Renal pelvis (tissue), 4 donors: ENCODE measurements around the gene NIPAL4. TPM values are rescaled to one million over a fixed set of nuclear protein-coding genes. Genes with fewer than 3 reads are reported as not detected.
A peak's percentile ranks its signal among the peaks of the same experiment; 100 is the strongest.

Source experiments
- DNase-seq: peaks from one replicate; pipeline ENCODE4 v3.0.0-alpha.2; 2013
- polyA plus RNA-seq, 3 donors: library from polyadenylated mRNA; unstranded; fragments of 120-200 nt; gene quantifications; one replicate each; pipeline ENCODE4 v1.2.1, GENCODE V29; 2013; ENCODE audit not compliant: insufficient read length in 3 of 3

NIPAL4 gene
- polyA plus RNA-seq, 3 donors, result 0.45 to 0.75 (median 0.67) TPM

DNA sequence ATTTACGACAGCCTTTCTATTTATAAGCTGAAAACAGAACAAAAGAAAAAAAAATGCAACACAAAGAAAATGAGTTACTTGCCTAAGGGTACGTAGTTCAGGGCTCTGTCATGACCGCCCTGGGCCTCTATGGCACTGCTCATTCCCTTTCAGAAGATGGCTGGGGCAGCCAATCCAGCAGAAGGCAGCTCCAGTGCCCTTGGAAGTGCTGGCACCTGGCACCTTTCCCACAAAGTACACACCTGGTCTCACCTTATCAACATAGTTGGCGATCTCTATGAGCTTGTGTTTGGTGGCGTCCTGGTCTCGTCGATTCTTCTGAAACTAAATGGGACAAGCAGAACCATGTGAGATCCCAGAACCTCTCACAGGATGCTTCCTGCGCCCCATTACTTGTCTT, 53.2 kb downstream of the NIPAL4 start:
- DNase-seq, result no peak

GRCh38 chr5:157514974-157515373, 55.0 kb downstream of the NIPAL4 start:
- DNase-seq, result no peak

GRCh38 chr5:157516006-157516405, 56.0 kb downstream of the NIPAL4 start:
- peak; percentile 67 for DNase-seq

GRCh38 chr5:157516626-157517325, 56.8 kb downstream of the NIPAL4 start:
- peak; percentile 52 for DNase-seq

DNA sequence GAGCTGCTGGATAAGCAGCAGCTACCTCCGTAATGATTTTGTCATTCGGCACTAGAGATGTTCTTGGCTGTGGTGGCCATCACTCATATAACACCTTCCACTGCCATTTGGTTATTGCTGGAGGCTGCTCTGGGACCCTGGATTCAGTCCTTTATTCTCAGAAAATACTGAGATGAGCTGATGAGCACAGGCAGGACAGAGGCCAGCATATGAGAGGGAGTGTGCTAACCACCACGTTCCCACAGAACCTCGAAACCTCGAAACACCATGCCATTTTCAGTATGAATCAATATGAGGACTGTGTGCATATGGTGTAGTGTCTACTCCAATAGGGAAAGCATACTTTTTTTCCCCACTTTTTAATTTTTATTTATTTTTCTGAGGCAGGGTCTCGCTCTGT, 59.0 kb downstream of the NIPAL4 start:
- DNase-seq, result no peak

DNA sequence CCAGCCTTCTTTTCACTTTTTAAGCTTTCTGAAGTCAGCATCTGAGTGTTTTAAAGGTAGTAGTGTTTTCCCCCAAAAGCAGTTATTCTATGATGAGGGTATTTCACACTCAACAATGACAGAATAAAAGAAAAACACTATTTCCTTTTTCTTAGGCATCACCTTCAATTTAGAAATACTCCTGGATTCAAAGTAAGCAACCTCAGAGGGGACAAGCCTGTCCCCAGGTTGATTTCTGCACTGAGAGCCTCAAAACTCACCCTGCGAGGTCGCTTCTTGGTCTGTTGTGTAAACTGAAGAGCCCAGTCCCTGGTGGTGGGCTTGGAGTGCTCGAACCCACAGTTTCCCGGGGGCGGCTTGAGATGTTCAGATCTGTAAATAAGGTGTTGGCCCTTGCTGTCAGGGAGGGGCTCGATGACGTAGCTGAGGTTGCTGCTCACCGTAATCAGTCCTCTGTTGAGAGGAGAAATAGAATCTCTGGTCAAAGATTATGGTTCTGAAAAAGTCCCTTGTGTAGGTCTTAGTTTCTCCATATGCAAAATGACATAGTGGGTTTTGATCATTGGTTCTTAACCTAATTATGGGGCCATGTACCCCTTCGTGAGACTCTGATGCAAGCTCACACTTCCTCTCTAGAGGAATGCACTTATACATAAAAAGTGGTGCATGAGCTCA, 59.7 kb downstream of the NIPAL4 start:
- DNase-seq, result no peak

DNA sequence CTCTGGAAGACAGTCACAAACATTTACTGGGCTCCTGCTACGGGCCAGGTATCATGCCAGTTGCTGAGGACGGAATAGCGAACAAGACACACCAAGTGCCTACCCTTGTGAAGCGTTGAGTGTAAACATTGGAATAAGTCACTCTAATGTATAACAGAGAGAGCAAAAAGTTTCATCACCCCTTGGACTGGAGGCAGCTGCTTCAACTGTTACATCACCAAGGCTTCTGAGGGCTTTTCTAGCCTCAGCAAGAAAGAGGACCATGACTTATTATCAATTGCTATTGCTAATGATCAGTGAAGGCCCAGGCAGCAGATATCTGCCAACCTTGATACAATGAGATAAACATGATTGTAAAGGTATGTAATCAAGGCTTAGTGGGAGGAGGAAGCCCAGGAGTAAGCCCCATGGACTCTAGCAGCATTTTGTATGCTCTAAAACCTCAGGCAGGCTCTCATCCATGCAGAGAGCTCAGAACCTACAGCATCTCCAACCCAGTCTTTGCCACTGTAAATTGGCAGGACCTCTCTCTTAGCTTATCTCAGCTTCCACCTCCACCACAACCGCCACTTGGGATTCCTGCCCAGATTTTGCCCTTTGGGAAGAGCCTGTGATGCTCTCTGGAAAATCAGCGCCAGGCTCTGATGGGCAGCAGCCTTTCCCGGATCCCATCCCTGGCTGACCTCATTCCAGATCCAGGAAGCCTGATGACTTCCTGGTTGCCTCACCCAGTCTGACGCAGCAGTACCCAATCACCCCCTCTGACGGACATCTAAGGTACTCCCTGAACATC, 61.1 kb downstream of the NIPAL4 start:
- no peak for DNase-seq

DNA sequence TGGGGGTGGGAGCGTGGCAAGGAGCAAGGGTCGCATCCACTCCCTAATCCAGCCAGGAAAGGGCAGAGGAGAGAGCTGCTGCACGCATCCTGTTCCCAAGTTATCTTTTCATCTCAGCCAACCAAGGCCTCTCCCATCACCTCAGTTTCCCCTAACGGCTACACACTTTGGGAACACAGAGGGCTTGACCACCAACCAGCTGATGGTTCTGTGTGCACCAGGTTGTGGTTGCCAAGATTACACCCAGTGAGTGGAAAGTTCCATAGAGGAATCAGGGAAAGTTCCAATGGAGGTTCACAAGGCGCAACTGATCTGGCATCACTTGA, 61.7 kb downstream of the NIPAL4 start:
- DNase-seq, result no peak

DNA sequence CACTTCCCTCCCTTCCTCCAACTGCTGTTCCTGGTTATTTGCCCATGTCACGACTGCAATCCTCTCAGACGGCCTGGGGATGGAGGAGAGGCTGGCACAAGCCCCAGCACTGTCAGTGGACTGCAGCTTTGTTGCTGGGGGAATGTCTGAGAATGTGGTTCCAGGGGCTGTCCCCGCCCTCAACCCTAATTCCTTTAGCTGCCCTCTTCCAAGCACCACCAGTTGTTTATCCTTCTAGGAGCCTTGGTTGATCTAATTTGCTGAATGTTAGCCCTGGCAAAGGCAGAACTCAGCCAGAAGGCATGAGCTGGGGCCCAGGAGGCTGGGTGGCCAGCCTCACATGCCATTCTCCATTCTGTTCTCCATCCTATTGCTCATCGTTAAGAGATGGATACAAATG, 64.0 kb downstream of the NIPAL4 start:
- no peak for DNase-seq

Other genes with a start within 250 kb of the NIPAL4 start
- 100 to 1,000 TPM; 113 to 128 (median 118) TPM for gene CYFIP2, start 194.1 kb upstream of the NIPAL4 start, polyA plus RNA-seq
- 10 to 100 TPM in 2 of 3 donors, 1 to 10 TPM in 1; 9.8 to 11.1 (median 11.1) TPM for gene ADAM19, start 115.6 kb downstream of the NIPAL4 start, polyA plus RNA-seq
- under 1 TPM; 0.58 to 0.68 (median 0.64) TPM for gene SOX30, start 192.2 kb downstream of the NIPAL4 start, polyA plus RNA-seq
- gene C5orf52, start 211.3 kb downstream of the NIPAL4 start, polyA plus RNA-seq, result not detected